Loucy (cell line): Measurements from ENCODE around the gene ERRFI1.

ENCODE experiments used
- CTCF ChIP-seq: fragments of 200-600 bp; sonication (generic); conservative IDR thresholded peaks from 2 replicates; pipeline ENCODE4 v1.5.1; 2014; ENCODE audit warnings: mild to moderate bottlenecking, antibody characterized with exemption, low read length
- EZH2phosphoT487 ChIP-seq: fragments of 200-600 bp; IDR thresholded peaks from 2 replicates; pipeline ENCODE4 v1.6.1; 2018; ENCODE audit warnings: antibody characterized with exemption, mild to moderate bottlenecking, moderate library complexity, borderline replicate concordance

- TF ChIP-seq CTCF (no peak), EZH2phosphoT487 (no peak)
Observed at GRCh38 chr1:7980984-7981383, 45.1 kb downstream of the ERRFI1 start.
